Chondrocyte (in vitro differentiated cells): ENCODE data around the gene NMRK2. TPM values are rescaled to one million over a fixed set of nuclear protein-coding genes. Genes with fewer than 3 reads are reported as not detected.

ENCODE experiments used
- DNase-seq: peaks from one replicate; pipeline ENCODE4 v3.0.0; 2021; ENCODE audit warnings: mixed read lengths, low spot score
- H3K27ac Mint-ChIP-seq: one replicate; pipeline ENCODE4 v1.8.0; 2021; ENCODE audit warnings: mild to moderate bottlenecking, moderate library complexity, mixed read lengths; ENCODE audit not compliant: unreplicated experiment
- H3K27me3 Mint-ChIP-seq: 2 replicates; pipeline ENCODE4 v1.8.0; 2021; ENCODE audit warnings: low read depth, mixed read lengths
- H3K36me3 Mint-ChIP-seq: 2 replicates; pipeline ENCODE4 v1.8.0; 2021; ENCODE audit warnings: low read depth, mixed read lengths
- H3K4me1 Mint-ChIP-seq: 2 replicates; pipeline ENCODE4 v1.8.0; 2021; ENCODE audit warnings: low read depth, mild to moderate bottlenecking, mixed read lengths
- H3K4me3 Mint-ChIP-seq: one replicate; pipeline ENCODE4 v1.8.0; 2021; ENCODE audit warnings: mild to moderate bottlenecking, moderate library complexity, mixed read lengths; ENCODE audit not compliant: unreplicated experiment
- H3K9me3 Mint-ChIP-seq: 2 replicates; pipeline ENCODE4 v1.8.0; 2021; ENCODE audit warnings: low read depth, mixed read lengths
- CTCF ChIP-seq: fragments of 200-600 bp; sonication (generic); IDR thresholded peaks from 2 replicates; pipeline ENCODE4 v1.5.0; 2021; ENCODE audit warnings: antibody characterized with exemption, mild to moderate bottlenecking, moderate library complexity
- total RNA-seq: library from RNA; stranded (reverse); gene quantifications from 3 replicates; pipeline ENCODE4 v1.2.1, GENCODE V29; 2021

The NMRK2 gene
- total RNA-seq, 1 donor from 2014 or later = not detected

GRCh38 chr19:3980353-3981251 is 47.7 kb downstream of the NMRK2 start:
- no peak for TF ChIP-seq CTCF
- H3K27me3 Mint-ChIP-seq = no peaks in the 10 kb centered on the region
- H3K4me3 Mint-ChIP-seq = no peak overlapping the region
- peaks cover 59% of the 10 kb centered on the region for H3K36me3 Mint-ChIP-seq
- DNase-seq = no peak
- H3K9me3 Mint-ChIP-seq = no peaks in the 10 kb centered on the region
- H3K27ac Mint-ChIP-seq = peak overlapping the region; percentile 75
- peaks cover 33% of the 10 kb centered on the region for H3K4me1 Mint-ChIP-seq

- peaks cover 41% of the 10 kb centered on the region for H3K4me1 Mint-ChIP-seq
- no peak overlapping the region for H3K4me3 Mint-ChIP-seq
- no peak for TF ChIP-seq CTCF
- peaks cover 55% of the 10 kb centered on the region for H3K36me3 Mint-ChIP-seq
- no peaks in the 10 kb centered on the region for H3K27me3 Mint-ChIP-seq
- peak overlapping the region; percentile 75 for H3K27ac Mint-ChIP-seq
- DNase-seq = no peak
- H3K9me3 Mint-ChIP-seq = no peaks in the 10 kb centered on the region
Observed at GRCh38 chr19:3981373-3981735, 48.5 kb downstream of the NMRK2 start.

- peaks cover 47% of the 10 kb centered on the region for H3K4me1 Mint-ChIP-seq
- H3K4me3 Mint-ChIP-seq = no peak overlapping the region
- H3K9me3 Mint-ChIP-seq = no peaks in the 10 kb centered on the region
- TF ChIP-seq CTCF = no peak
- no peak for DNase-seq
- no peaks in the 10 kb centered on the region for H3K27me3 Mint-ChIP-seq
- peak overlapping the region; percentile 95 for H3K27ac Mint-ChIP-seq
- peaks cover 54% of the 10 kb centered on the region for H3K36me3 Mint-ChIP-seq
Observed at GRCh38 chr19:3981736-3982681, 49.1 kb downstream of the NMRK2 start.

GRCh38 chr19:3982701-3983541 is 50.1 kb downstream of the NMRK2 start:
- H3K4me1 Mint-ChIP-seq = peaks cover 54% of the 10 kb centered on the region
- H3K27ac Mint-ChIP-seq = peak overlapping the region; percentile 95
- peaks cover 47% of the 10 kb centered on the region for H3K36me3 Mint-ChIP-seq
- no peaks in the 10 kb centered on the region for H3K9me3 Mint-ChIP-seq
- no peak for TF ChIP-seq CTCF
- peak overlapping the region; percentile 93 for H3K4me3 Mint-ChIP-seq
- no peaks in the 10 kb centered on the region for H3K27me3 Mint-ChIP-seq
- DNase-seq = no peak
